Uterus (tissue), 4 donors: Measurements from ENCODE around the gene ATG2A. TPM values are rescaled to one million over a fixed set of nuclear protein-coding genes. Genes with fewer than 3 reads are reported as not detected.
A peak's percentile ranks its signal among the peaks of the same experiment; 100 is the strongest.

ENCODE experiments used
- DNase-seq, 2 donors: peaks; one replicate each; pipeline ENCODE4 v3.0.0-alpha.2; 2019 to 2020
- H3K27ac ChIP-seq, 2 donors: fragments of 200-600 bp; sonication (generic); 1 replicate in 1 of 2; 2 replicates in 1 of 2; pipeline ENCODE4 v1.5.1; 2016 to 2018
- H3K27me3 ChIP-seq, 2 donors: fragments of 200-600 bp; sonication (generic); one replicate each; pipeline ENCODE4 v1.5.1; 2018 to 2019; ENCODE audit warnings: control low read depth in 1 of 2
- H3K36me3 ChIP-seq, 2 donors: fragments of 200-600 bp; sonication (generic); one replicate each; pipeline ENCODE4 v1.5.1; 2019; ENCODE audit warnings: control low read depth in 1 of 2
- H3K4me1 ChIP-seq, 2 donors: fragments of 200-600 bp; sonication (generic); one replicate each; pipeline ENCODE4 v1.5.1; 2018 to 2019; ENCODE audit warnings: control low read depth in 1 of 2
- H3K4me3 ChIP-seq, 2 donors: fragments of 200-600 bp; sonication (generic); 1 replicate in 1 of 2; 2 replicates in 1 of 2; pipeline ENCODE4 v1.5.1; 2018 to 2019; ENCODE audit warnings: mild to moderate bottlenecking in 1 of 2
- H3K9me3 ChIP-seq, 2 donors: fragments of 200-600 bp; sonication (generic); one replicate each; pipeline ENCODE4 v1.5.1; 2019; ENCODE audit warnings: control low read depth in 1 of 2
- POLR2A ChIP-seq, 2 donors: fragments of 450-650 bp; IDR thresholded peaks; one replicate each; pipeline ENCODE4 v1.6.1; 2016; ENCODE audit warnings: antibody characterized with exemption in 2 of 2, mild to moderate bottlenecking in 1 of 2, moderate library complexity in 1 of 2
- intact Hi-C: fragments of 100-400 bp; cut with DNase I; formaldehyde crosslinking; loops from one replicate; pipeline ENCODE4 v1.15.1; 2023; ENCODE audit warnings: low total_unique reads
- total RNA-seq, 4 donors: library from RNA; depleted of rRNA in 3 of 4; stranded (reverse); fragments of >200 nt in 3 of 4; gene quantifications; one replicate each; pipeline versions ENCODE4 v1.1.0 to v1.2.4, GENCODE V29; 2014 to 2023
- TF ChIP-seq, protein P1 (sequence below), 4 experiments: fragments of 200-600 bp in 2 of 4; fragments of 450-650 bp in 2 of 4; sonication (generic) in 2 of 4; IDR thresholded peaks; one replicate each; pipeline ENCODE4 v1.5.1; 2016 to 2019; ENCODE audit warnings: antibody characterized with exemption in 4 of 4, mild to moderate bottlenecking in 2 of 4, moderate library complexity in 1 of 4
- donor health status: DM: yes; HTN: yes; CAD: no.

The ATG2A gene
- total RNA-seq, 4 donors from 2014 or later = 6.8 to 39.6 (median 18.4) TPM

DNA sequence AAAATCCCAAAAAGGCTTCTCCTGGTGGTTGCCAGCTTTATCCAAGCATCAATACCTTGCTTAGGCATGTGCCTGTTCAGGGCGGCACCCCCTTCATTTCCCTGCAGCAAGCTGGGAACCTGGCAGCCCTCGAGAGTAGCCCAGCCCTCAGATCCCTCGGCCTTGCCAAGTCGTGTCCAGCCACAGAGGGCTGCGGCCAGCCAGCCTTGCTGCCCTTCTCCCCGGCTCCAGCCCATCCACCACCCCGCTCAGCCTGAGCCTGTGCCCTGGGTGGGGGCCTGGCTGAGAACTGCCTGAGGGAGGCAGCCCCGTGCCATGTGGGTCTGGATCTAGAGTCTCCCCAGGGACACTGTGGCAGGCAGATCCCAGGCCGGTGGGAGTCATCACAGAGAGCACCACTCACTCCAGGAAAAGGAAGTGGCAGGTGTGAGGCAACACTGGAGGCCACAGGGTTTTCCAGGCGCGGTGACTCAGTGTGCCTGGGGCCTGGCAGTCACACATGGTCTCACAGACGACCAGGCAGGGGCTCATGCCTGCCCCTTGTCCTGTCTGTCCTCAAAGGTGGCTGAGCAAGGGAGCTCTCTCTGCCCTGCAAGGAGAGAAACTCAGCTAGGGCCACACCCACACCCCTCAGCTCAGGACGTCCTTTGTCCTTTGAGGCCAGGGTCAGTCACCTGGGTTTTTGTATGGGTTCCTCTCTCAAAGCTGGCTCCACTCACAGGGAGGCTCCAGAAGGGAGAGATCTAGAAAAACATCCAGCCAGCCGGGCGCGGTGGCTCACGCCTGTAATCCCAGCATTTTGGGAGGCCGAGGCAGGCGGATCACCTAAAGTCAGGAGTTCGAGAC, 60.4 kb downstream of the ATG2A start:
- Histone ChIP-seq H3K9me3 (no peaks in the 10 kb centered on the region), H3K27me3 (no peaks in the 10 kb centered on the region), H3K27ac (peak overlapping the region; percentile 74 to 76), H3K36me3 (no peaks in the 10 kb centered on the region), H3K4me3 (no peak overlapping the region), H3K4me1 (peaks cover 11 to 20% of the 10 kb centered on the region in 2 donors)
- TF ChIP-seq, protein P1, sequence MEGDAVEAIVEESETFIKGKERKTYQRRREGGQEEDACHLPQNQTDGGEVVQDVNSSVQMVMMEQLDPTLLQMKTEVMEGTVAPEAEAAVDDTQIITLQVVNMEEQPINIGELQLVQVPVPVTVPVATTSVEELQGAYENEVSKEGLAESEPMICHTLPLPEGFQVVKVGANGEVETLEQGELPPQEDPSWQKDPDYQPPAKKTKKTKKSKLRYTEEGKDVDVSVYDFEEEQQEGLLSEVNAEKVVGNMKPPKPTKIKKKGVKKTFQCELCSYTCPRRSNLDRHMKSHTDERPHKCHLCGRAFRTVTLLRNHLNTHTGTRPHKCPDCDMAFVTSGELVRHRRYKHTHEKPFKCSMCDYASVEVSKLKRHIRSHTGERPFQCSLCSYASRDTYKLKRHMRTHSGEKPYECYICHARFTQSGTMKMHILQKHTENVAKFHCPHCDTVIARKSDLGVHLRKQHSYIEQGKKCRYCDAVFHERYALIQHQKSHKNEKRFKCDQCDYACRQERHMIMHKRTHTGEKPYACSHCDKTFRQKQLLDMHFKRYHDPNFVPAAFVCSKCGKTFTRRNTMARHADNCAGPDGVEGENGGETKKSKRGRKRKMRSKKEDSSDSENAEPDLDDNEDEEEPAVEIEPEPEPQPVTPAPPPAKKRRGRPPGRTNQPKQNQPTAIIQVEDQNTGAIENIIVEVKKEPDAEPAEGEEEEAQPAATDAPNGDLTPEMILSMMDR (IDR thresholded peaks at IDR 0.05) = no peak
- no peak for TF ChIP-seq POLR2A (IDR thresholded peaks at IDR 0.05)
- peak; percentile 53 to 63 for DNase-seq
- intact Hi-C loops = no loop called here

DNA sequence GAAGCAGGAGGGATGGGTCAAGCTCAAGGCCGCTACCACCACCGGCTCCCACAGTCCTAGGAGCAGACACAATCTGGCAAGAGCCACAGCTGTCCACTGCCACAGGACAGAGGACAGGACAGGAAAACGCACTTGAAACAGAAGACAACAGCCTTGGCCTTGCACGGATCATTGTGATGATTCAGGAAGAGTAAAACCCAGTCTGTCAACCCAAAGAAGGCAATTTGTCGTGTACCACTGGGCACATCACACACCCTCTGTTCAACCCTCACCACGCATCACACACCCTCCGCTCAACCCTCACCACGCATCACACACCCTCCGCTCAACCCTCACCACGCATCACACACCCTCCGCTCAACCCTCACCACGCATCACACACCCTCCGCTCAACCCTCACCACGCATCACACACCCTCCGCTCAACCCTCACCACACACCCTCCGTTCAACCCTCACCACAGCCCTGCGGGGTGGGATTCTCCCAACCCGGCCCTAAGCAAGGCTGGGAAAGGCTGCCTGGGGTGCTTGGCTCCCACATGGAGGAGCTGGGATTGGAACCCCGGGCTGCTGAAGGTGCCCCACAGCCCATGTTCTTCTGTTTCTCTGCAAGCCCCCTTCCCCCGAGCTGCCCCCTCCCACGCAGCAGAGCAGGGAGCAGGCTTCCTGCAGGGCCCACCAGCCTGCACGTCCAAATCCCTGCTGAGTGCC, 61.3 kb downstream of the ATG2A start:
- Histone ChIP-seq H3K4me3 (no peak overlapping the region), H3K4me1 (peaks cover 11 to 20% of the 10 kb centered on the region in 2 donors), H3K36me3 (no peaks in the 10 kb centered on the region), H3K27me3 (no peaks in the 10 kb centered on the region), H3K27ac (peak overlapping the region; percentile 74 to 76), H3K9me3 (no peaks in the 10 kb centered on the region)
- DNase-seq = no peak
- TF ChIP-seq POLR2A (IDR thresholded peaks at IDR 0.05) = no peak
- TF ChIP-seq, protein P1 (IDR thresholded peaks at IDR 0.05) = no peak
- intact Hi-C loops = no loop called here

GRCh38 chr11:64854534-64855502, 62.2 kb downstream of the ATG2A start:
- intact Hi-C loops = no loop called here
- TF ChIP-seq POLR2A (IDR thresholded peaks at IDR 0.05) = no peak
- TF ChIP-seq, protein P1 (IDR thresholded peaks at IDR 0.05) = peak in 1 of 4 experiments; percentile 6
- Histone ChIP-seq H3K4me3 (no peak overlapping the region), H3K27me3 (no peaks in the 10 kb centered on the region), H3K9me3 (no peaks in the 10 kb centered on the region), H3K27ac (peak overlapping the region; percentile 74 to 76), H3K36me3 (no peaks in the 10 kb centered on the region), H3K4me1 (peaks cover 14 to 20% of the 10 kb centered on the region in 2 donors)
- DNase-seq = peak; percentile 81 to 88

- DNase-seq = no peak
- TF ChIP-seq POLR2A (IDR thresholded peaks at IDR 0.05) = no peak
- TF ChIP-seq, protein P1 (IDR thresholded peaks at IDR 0.05) = no peak
- intact Hi-C loops = no loop called here
Measured at GRCh38 chr11:64854157-64854533, 62.9 kb downstream of the ATG2A start.

More at GRCh38 chr11:64854157-64854533, 62.9 kb downstream of the ATG2A start:
- no peaks in the 10 kb centered on the region for H3K9me3 ChIP-seq
- H3K36me3 ChIP-seq = no peaks in the 10 kb centered on the region
- peak overlapping the region; percentile 74 to 76 for H3K27ac ChIP-seq
- H3K27me3 ChIP-seq = no peaks in the 10 kb centered on the region
- no peak overlapping the region for H3K4me3 ChIP-seq
- H3K4me1 ChIP-seq = peaks cover 14 to 20% of the 10 kb centered on the region in 2 donors
